Neural progenitor cell (in vitro differentiated cells): ENCODE data around the gene CRIM1. TPM values are rescaled to one million over a fixed set of nuclear protein-coding genes. Genes with fewer than 3 reads are reported as not detected.

ENCODE experiments used
- DNase-seq: peaks from one replicate; pipeline ENCODE4 v3.0.0-alpha.2; 2016; ENCODE audit warnings: low spot score
- H2AFZ ChIP-seq: fragments of 200-600 bp; sonication (generic); replicated peaks from 2 replicates; pipeline ENCODE4 v1.6.1; 2016; ENCODE audit warnings: antibody characterized with exemption
- H3F3A ChIP-seq: fragments of 200-600 bp; sonication (generic); 2 replicates; pipeline ENCODE4 v1.6.1; 2016; ENCODE audit warnings: antibody characterized with exemption, low read depth
- H3K27ac ChIP-seq: fragments of 200-600 bp; sonication (generic); 2 replicates; pipeline ENCODE4 v1.5.1; 2016; ENCODE audit warnings: mild to moderate bottlenecking
- H3K27me3 ChIP-seq: fragments of 200-600 bp; sonication (generic); 2 replicates; pipeline ENCODE4 v1.6.1; 2016; ENCODE audit warnings: mild to moderate bottlenecking, moderate library complexity
- H3K36me3 ChIP-seq: fragments of 200-600 bp; sonication (generic); 2 replicates; pipeline ENCODE4 v1.5.1; 2016
- H3K4me1 ChIP-seq: fragments of 200-600 bp; sonication (generic); 2 replicates; pipeline ENCODE4 v1.6.1; 2016; ENCODE audit warnings: mixed run types
- H3K4me2 ChIP-seq: fragments of 200-600 bp; sonication (generic); 2 replicates; pipeline ENCODE4 v1.6.1; 2016
- H3K4me3 ChIP-seq: fragments of 200-600 bp; sonication (generic); 2 replicates; pipeline ENCODE4 v1.5.1; 2016
- H3K79me2 ChIP-seq: fragments of 200-600 bp; sonication (generic); 2 replicates; pipeline ENCODE4 v1.6.1; 2016; ENCODE audit warnings: low read depth
- H3K9ac ChIP-seq: fragments of 200-600 bp; sonication (generic); 2 replicates; pipeline ENCODE4 v1.6.1; 2016
- H3K9me3 ChIP-seq: fragments of 200-600 bp; sonication (generic); 2 replicates; pipeline ENCODE4 v1.5.1; 2016; ENCODE audit warnings: low read depth
- H4K20me1 ChIP-seq: fragments of 200-600 bp; sonication (generic); 2 replicates; pipeline ENCODE4 v1.6.1; 2016; ENCODE audit warnings: low read depth
- H3K27ac Mint-ChIP-seq: 3 replicates; pipeline ENCODE4 v1.8.0; 2021; ENCODE audit warnings: mixed read lengths
- H3K27me3 Mint-ChIP-seq: 2 replicates; pipeline ENCODE4 v1.8.0; 2022; ENCODE audit warnings: low read depth, mild to moderate bottlenecking, inconsistent platforms, moderate library complexity, mixed read lengths; ENCODE audit not compliant: insufficient read depth
- H3K36me3 Mint-ChIP-seq: 3 replicates; pipeline ENCODE4 v1.8.0; 2021; ENCODE audit warnings: mixed read lengths
- H3K4me1 Mint-ChIP-seq: 3 replicates; pipeline ENCODE4 v1.8.0; 2021; ENCODE audit warnings: mixed read lengths
- H3K4me3 Mint-ChIP-seq: 3 replicates; pipeline ENCODE4 v1.8.0; 2021; ENCODE audit warnings: mild to moderate bottlenecking, moderate library complexity, mixed read lengths
- H3K9me3 Mint-ChIP-seq: 3 replicates; pipeline ENCODE4 v1.8.0; 2020; ENCODE audit warnings: mixed read lengths
- EZH2 ChIP-seq: fragments of 200-600 bp; sonication (generic); IDR thresholded peaks from 2 replicates; pipeline ENCODE4 v1.6.1; 2017; ENCODE audit warnings: antibody characterized with exemption, mild to moderate bottlenecking, moderate library complexity
- EZH2phosphoT487 ChIP-seq: fragments of 200-600 bp; sonication (generic); IDR thresholded peaks from 2 replicates; pipeline ENCODE4 v1.6.1; 2017; ENCODE audit warnings: antibody characterized with exemption
- total RNA-seq: library from RNA; depleted of rRNA; stranded (reverse); fragments of >200 nt; gene quantifications from 2 replicates; pipeline ENCODE4 v1.2.3, GENCODE V29; 2015; ENCODE audit warnings: low replicate concordance
- TF ChIP-seq, protein P1 (sequence below): fragments of 200-600 bp; sonication (generic); IDR thresholded peaks from 2 replicates; pipeline ENCODE4 v1.5.1; 2017; ENCODE audit warnings: antibody characterized with exemption, mild to moderate bottlenecking

The CRIM1 gene
- total RNA-seq, 1 donor from 2014 or later: 4.9 TPM

DNA sequence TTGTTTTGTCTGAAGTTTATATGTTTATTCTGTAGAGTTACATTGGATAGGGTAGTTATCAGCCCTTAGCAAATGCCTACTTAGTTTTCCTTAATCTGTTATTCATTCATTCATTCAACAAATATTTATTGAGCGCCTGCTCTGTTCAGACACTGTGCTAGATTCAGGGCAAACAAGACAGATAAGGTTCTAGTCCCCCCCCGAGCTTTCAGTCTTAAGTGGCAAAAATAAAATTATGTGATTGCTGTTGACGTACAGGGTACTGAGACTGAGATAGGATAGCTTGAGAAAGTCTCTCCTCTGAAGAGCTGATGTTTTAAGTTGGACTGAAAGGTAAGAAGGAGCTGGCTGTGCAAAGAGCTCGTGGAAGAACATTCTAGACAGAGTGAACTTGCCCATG, 58.7 kb downstream of the CRIM1 start:
- H3K4me1 Mint-ChIP-seq: peaks cover 13% of the 10 kb centered on the region
- Histone ChIP-seq H3F3A (peaks cover 7% of the 10 kb centered on the region), H3K9ac (no peak overlapping the region), H3K27me3 (no peaks in the 10 kb centered on the region), H3K9me3 (no peaks in the 10 kb centered on the region), H3K36me3 (no peaks in the 10 kb centered on the region), H3K27ac (no peak overlapping the region), H2AFZ (no peak overlapping the region), H3K4me2 (no peak overlapping the region), H3K79me2 (no peaks in the 10 kb centered on the region), H3K4me1 (peaks cover 11% of the 10 kb centered on the region), H3K4me3 (no peak overlapping the region), H4K20me1 (no peaks in the 10 kb centered on the region)
- TF ChIP-seq EZH2phosphoT487 (no peak), EZH2 (no peak)
- TF ChIP-seq, protein P1, sequence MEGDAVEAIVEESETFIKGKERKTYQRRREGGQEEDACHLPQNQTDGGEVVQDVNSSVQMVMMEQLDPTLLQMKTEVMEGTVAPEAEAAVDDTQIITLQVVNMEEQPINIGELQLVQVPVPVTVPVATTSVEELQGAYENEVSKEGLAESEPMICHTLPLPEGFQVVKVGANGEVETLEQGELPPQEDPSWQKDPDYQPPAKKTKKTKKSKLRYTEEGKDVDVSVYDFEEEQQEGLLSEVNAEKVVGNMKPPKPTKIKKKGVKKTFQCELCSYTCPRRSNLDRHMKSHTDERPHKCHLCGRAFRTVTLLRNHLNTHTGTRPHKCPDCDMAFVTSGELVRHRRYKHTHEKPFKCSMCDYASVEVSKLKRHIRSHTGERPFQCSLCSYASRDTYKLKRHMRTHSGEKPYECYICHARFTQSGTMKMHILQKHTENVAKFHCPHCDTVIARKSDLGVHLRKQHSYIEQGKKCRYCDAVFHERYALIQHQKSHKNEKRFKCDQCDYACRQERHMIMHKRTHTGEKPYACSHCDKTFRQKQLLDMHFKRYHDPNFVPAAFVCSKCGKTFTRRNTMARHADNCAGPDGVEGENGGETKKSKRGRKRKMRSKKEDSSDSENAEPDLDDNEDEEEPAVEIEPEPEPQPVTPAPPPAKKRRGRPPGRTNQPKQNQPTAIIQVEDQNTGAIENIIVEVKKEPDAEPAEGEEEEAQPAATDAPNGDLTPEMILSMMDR: no peak
- H3K27me3 Mint-ChIP-seq: no peaks in the 10 kb centered on the region
- DNase-seq: no peak
- no peaks in the 10 kb centered on the region for H3K9me3 Mint-ChIP-seq
- no peak overlapping the region for H3K4me3 Mint-ChIP-seq
- peak overlapping the region; percentile 10 for H3K27ac Mint-ChIP-seq
- peaks cover 2% of the 10 kb centered on the region for H3K36me3 Mint-ChIP-seq

DNA sequence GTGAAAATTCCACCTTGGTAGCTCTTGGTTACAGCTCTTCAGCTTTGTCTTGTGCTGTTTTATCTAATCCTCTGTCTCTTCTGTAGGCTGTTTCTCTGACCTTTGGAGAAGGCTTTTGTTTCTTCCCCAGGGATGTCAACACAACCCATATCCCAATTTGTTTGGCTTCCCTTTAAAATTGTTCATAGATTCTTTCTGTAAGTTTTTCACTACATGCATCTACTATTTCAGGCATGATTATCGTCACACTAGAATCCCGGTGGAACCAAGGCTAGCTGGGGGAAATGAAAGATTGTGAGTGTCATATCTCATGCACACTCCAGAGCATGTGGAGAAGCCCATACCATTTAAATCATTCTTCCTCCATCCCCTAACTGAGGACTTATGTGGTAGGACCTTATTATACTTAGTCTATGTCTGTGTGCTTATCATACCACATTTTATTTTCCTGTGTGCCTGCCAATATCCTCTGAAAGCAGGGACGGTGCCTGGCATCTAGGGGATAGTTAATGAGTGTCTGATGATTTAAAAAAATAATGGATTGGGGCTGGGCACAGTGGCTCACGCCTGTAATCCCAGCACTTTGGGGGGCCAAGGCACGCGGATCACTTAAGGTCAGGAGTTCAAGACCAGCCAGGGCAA, 59.9 kb downstream of the CRIM1 start:
- Histone ChIP-seq H3K36me3 (no peaks in the 10 kb centered on the region), H3F3A (no peaks in the 10 kb centered on the region), H3K27me3 (no peaks in the 10 kb centered on the region), H3K4me2 (no peak overlapping the region), H3K79me2 (no peaks in the 10 kb centered on the region), H3K4me3 (no peak overlapping the region), H3K9me3 (no peaks in the 10 kb centered on the region), H3K9ac (no peak overlapping the region), H3K4me1 (peaks cover 5% of the 10 kb centered on the region), H3K27ac (no peak overlapping the region), H4K20me1 (no peaks in the 10 kb centered on the region), H2AFZ (no peak overlapping the region)
- peaks cover 15% of the 10 kb centered on the region for H3K4me1 Mint-ChIP-seq
- no peak overlapping the region for H3K27ac Mint-ChIP-seq
- no peaks in the 10 kb centered on the region for H3K27me3 Mint-ChIP-seq
- peaks cover 2% of the 10 kb centered on the region for H3K36me3 Mint-ChIP-seq
- TF ChIP-seq, protein P1: no peak
- TF ChIP-seq EZH2phosphoT487: no peak
- no peak for TF ChIP-seq EZH2
- no peak for DNase-seq
- H3K9me3 Mint-ChIP-seq: no peaks in the 10 kb centered on the region
- H3K4me3 Mint-ChIP-seq: no peak overlapping the region

GRCh38 chr2:36416370-36417165, 61.0 kb downstream of the CRIM1 start:
- no peaks in the 10 kb centered on the region for H3F3A ChIP-seq
- H3K4me1 ChIP-seq: peaks cover 14% of the 10 kb centered on the region
- no peak overlapping the region for H3K4me3 ChIP-seq
- no peaks in the 10 kb centered on the region for H3K9me3 ChIP-seq
- Mint-ChIP-seq H3K27ac (no peak overlapping the region), H3K4me1 (peaks cover 25% of the 10 kb centered on the region), H3K4me3 (no peak overlapping the region), H3K27me3 (peaks cover under 1% of the 10 kb centered on the region), H3K9me3 (no peaks in the 10 kb centered on the region), H3K36me3 (peaks cover 2% of the 10 kb centered on the region)
- H3K36me3 ChIP-seq: no peaks in the 10 kb centered on the region
- H2AFZ ChIP-seq: no peak overlapping the region
- H4K20me1 ChIP-seq: no peaks in the 10 kb centered on the region
- H3K27me3 ChIP-seq: no peaks in the 10 kb centered on the region
- H3K79me2 ChIP-seq: no peaks in the 10 kb centered on the region
- no peak overlapping the region for H3K27ac ChIP-seq
- TF ChIP-seq EZH2phosphoT487 (no peak), EZH2 (no peak)
- TF ChIP-seq, protein P1: no peak
- H3K4me2 ChIP-seq: no peak overlapping the region
- no peak for DNase-seq
- H3K9ac ChIP-seq: no peak overlapping the region
